ENCODE data around the gene DOCK3. TPM values are rescaled to one million over a fixed set of nuclear protein-coding genes. Genes with fewer than 3 reads are reported as not detected.

Gene DOCK3
- total RNA-seq, 2 donors from 2014 or later = 7.7 to 8.5 TPM

- Mint-ChIP-seq H3K27ac (no peak overlapping the region), H3K4me1 (peaks cover 21% of the 10 kb centered on the region), H3K9me3 (no peaks in the 10 kb centered on the region), H3K27me3 (ENCODE audit: insufficient read depth) (no peaks in the 10 kb centered on the region), H3K4me3 (no peak overlapping the region), H3K36me3 (ENCODE audit: low read depth) (peaks cover 14% of the 10 kb centered on the region)
- 67% methylated on average over 2 of the region's 2 CpGs; no CpG with 5 or more reads in 1 of the 2 experiments for WGBS, 2 experiments (ENCODE audit: insufficient coverage in 1 of 2, insufficient read length in 1 of 2)
- H3K4me1 ChIP-seq (ENCODE audit: control insufficient read depth, insufficient read depth, low read length) = no peaks in the 10 kb centered on the region
- peak overlapping the region; percentile 38 for H3K4me3 ChIP-seq (ENCODE audit: low read length)
- H3K27ac ChIP-seq (ENCODE audit: low read depth, low read length) = no peak overlapping the region
- peaks cover 19% of the 10 kb centered on the region for H3K36me3 ChIP-seq (ENCODE audit: control insufficient read depth, insufficient read depth, low read length)
- DNase-seq = peak; percentile 75
- no peaks in the 10 kb centered on the region for H3K9me3 ChIP-seq (ENCODE audit: control insufficient read depth, low read length)
- no peak for TF ChIP-seq CTCF (conservative IDR thresholded peaks at IDR 0.05)
- H3K27me3 ChIP-seq (ENCODE audit: control insufficient read depth, insufficient read depth, low read length, poor library complexity, severe bottlenecking) = no peaks in the 10 kb centered on the region
- H3K9ac ChIP-seq (ENCODE audit: extremely low read depth, low read length, poor library complexity, severe bottlenecking) = no peak overlapping the region
Measured at GRCh38 chr3:50645378-50645777, 29.3 kb upstream of the DOCK3 start.

GRCh38 chr3:50648313-50648712 lies 26.4 kb upstream of the DOCK3 start:
- WGBS, 2 experiments (ENCODE audit: insufficient coverage in 1 of 2, insufficient read length in 1 of 2) = 69 to 73% methylated on average over 4 to 6 of the region's 6 CpGs
- TF ChIP-seq CTCF (conservative IDR thresholded peaks at IDR 0.05) = no peak
- Mint-ChIP-seq H3K36me3 (ENCODE audit: low read depth) (peaks cover 9% of the 10 kb centered on the region), H3K4me3 (no peak overlapping the region), H3K27me3 (ENCODE audit: insufficient read depth) (no peaks in the 10 kb centered on the region), H3K4me1 (peaks cover 28% of the 10 kb centered on the region), H3K9me3 (no peaks in the 10 kb centered on the region), H3K27ac (no peak overlapping the region)
- Histone ChIP-seq H3K36me3 (ENCODE audit: control insufficient read depth, insufficient read depth, low read length) (peaks cover 19% of the 10 kb centered on the region), H3K9ac (ENCODE audit: extremely low read depth, low read length, poor library complexity, severe bottlenecking) (no peak overlapping the region), H3K4me1 (ENCODE audit: control insufficient read depth, insufficient read depth, low read length) (no peaks in the 10 kb centered on the region), H3K27me3 (ENCODE audit: control insufficient read depth, insufficient read depth, low read length, poor library complexity, severe bottlenecking) (no peaks in the 10 kb centered on the region), H3K4me3 (ENCODE audit: low read length) (no peak overlapping the region), H3K9me3 (ENCODE audit: control insufficient read depth, low read length) (no peaks in the 10 kb centered on the region), H3K27ac (ENCODE audit: low read depth, low read length) (peak overlapping the region; percentile 76)
- peak; percentile 73 for DNase-seq

GRCh38 chr3:50648944-50649343 lies 25.8 kb upstream of the DOCK3 start:
- Histone ChIP-seq H3K36me3 (ENCODE audit: control insufficient read depth, insufficient read depth, low read length) (peaks cover 19% of the 10 kb centered on the region), H3K27me3 (ENCODE audit: control insufficient read depth, insufficient read depth, low read length, poor library complexity, severe bottlenecking) (no peaks in the 10 kb centered on the region), H3K4me3 (ENCODE audit: low read length) (no peak overlapping the region), H3K4me1 (ENCODE audit: control insufficient read depth, insufficient read depth, low read length) (no peaks in the 10 kb centered on the region), H3K9ac (ENCODE audit: extremely low read depth, low read length, poor library complexity, severe bottlenecking) (no peak overlapping the region), H3K27ac (ENCODE audit: low read depth, low read length) (peak overlapping the region; percentile 76), H3K9me3 (ENCODE audit: control insufficient read depth, low read length) (no peaks in the 10 kb centered on the region)
- no peak for DNase-seq
- no peak for TF ChIP-seq CTCF (conservative IDR thresholded peaks at IDR 0.05)
- Mint-ChIP-seq H3K4me1 (peaks cover 28% of the 10 kb centered on the region), H3K27me3 (ENCODE audit: insufficient read depth) (no peaks in the 10 kb centered on the region), H3K36me3 (ENCODE audit: low read depth) (peaks cover 9% of the 10 kb centered on the region), H3K27ac (no peak overlapping the region), H3K4me3 (no peak overlapping the region), H3K9me3 (no peaks in the 10 kb centered on the region)
- 90 to 91% methylated on average over 1 to 2 of the region's 2 CpGs for WGBS, 2 experiments (ENCODE audit: insufficient coverage in 1 of 2, insufficient read length in 1 of 2)
